Stimulated activated CD4-positive, alpha-beta T cell treated with anti-CD3 and anti-CD28 coated beads, Interleukin-2, amount 100 ng/mL, for 24 hours (primary cell): ENCODE measurements around the gene ALOX5.
"Not testable (repeated sequence)": the region's sequence is repeated elsewhere in the genome, so short reads cannot be mapped to it uniquely, and the experiment has no call there.

ENCODE experiments used
- DNase-seq, 2 donors: peaks; one replicate each; pipeline ENCODE4 v3.0.0-alpha.2; 2020

ALOX5 gene

GRCh38 chr10:45471059-45471458 lies 97.0 kb downstream of the ALOX5 start:
- no peak for DNase-seq

- no peak for DNase-seq
These were observed 97.7 kb downstream of the ALOX5 start for GRCh38 chr10:45471531-45472310.

DNA sequence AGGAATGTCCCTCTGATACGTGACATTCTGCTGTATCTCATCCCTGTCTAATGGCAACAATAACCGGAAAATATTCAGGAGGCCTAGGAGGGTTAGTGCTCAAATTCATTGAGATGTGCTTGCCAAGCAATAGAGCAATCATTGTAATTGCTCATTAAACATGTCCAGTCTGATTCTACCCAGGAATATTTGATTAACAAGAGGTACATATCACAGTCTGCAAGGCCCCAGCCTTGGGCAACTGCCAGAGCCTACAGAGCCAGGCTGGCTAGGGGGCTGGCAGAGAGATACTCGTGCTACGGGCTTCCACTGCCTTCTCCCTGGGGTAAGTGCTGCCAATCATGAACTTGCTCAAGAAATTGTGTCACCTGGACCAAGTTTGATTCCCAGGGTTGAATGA lies 99.1 kb downstream of the ALOX5 start:
- no peak for DNase-seq

DNA sequence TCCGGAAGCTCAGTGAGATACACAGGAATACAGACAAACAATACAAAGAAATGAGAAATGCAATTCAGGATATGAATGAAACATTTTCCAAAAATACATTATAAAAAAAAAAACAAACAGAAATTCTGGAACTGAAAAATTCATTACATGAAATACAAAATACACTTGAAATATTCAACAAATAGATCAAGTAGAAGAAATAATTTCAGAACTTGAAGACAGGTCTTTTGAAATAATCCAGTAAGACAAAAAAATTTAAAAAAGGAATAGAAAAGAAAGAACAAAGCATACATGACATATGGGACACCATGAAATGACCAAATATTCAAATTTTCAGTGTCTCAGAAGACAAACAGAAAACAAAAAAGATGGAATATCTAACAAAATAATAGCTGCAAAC lies 102.5 kb downstream of the ALOX5 start:
- DNase-seq: no peak

DNA sequence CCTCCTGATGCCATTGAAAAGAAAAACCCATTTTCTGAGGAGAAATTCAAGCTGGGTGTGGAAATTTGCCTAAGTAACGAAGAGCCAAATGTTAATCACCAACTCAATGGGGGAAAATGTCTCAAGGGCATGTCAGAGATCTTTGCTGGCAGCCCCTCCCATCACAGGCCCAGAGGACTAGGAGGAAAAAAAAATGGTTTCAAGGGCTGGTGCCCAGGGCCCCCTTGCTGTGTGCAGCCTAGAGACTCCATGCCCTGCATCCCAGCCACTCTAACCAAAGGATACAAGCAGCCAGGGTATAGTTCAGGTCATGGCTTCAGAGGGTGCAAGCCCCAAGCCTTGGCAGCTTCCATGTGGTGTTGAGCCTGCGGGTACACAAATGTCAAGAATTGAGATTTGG lies 106.3 kb downstream of the ALOX5 start:
- no peak for DNase-seq

- not testable (repeated sequence) for DNase-seq
These were observed 107.1 kb downstream of the ALOX5 start for GRCh38 chr10:45481100-45481499.

DNA sequence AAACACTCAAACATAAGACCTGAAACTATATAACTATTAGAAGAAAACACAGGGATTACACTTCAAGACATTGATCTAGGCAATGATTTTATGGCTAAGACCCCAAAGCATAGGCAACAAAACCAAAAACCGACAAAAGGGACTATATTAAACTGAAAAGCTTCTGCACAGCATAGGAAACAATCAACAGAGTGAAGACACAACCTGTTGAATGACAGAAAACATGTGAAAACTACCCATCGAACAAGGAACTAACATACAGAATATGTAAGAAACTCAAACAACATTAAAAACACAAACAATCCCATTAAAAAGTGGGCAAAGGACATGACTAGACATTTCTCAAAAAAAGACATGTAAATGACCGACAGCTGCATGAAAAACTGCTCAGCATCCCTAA lies 109.0 kb downstream of the ALOX5 start:
- no peak for DNase-seq

DNA sequence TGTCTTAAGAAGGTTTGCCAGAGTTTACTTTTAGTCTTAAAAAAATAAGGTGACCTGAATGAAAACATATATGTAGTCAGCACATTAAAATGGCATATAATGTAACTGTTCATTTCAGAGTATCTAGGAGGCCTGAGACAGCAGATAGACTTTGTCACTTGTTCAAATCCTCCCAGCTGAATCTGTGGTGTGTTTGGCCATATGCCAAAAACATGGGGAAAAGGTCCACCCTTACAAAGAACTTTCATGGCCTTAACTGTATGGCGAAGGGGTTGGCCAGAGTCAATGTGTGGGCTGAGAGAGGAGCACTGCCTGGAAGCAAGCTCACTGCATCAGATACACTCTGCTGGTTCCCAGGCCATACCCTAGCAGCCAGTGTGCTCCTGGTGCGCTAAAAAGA lies 113.7 kb downstream of the ALOX5 start:
- DNase-seq: no peak

GRCh38 chr10:45488365-45488764 lies 114.3 kb downstream of the ALOX5 start:
- DNase-seq: no peak

GRCh38 chr10:45490277-45490676 lies 116.3 kb downstream of the ALOX5 start:
- no peak for DNase-seq

- DNase-seq: no peak
These were observed 117.0 kb downstream of the ALOX5 start for GRCh38 chr10:45491061-45491460.
